Non-pigmented ciliary epithelial cell (primary cell): Measurements from ENCODE around the gene SAPCD1.
A peak's percentile ranks its signal among the peaks of the same experiment; 100 is the strongest.
"Not testable (repeated sequence)": the region's sequence is repeated elsewhere in the genome, so short reads cannot be mapped to it uniquely, and the experiment has no call there.

Experiments used
- DNase-seq: peaks from one replicate; pipeline ENCODE4 v3.0.0-alpha.2; 2010; ENCODE audit warnings: low read depth

The SAPCD1 gene

GRCh38 chr6:31801031-31801927, 38.8 kb downstream of the SAPCD1 start:
- DNase-seq, result not testable (repeated sequence)

DNA sequence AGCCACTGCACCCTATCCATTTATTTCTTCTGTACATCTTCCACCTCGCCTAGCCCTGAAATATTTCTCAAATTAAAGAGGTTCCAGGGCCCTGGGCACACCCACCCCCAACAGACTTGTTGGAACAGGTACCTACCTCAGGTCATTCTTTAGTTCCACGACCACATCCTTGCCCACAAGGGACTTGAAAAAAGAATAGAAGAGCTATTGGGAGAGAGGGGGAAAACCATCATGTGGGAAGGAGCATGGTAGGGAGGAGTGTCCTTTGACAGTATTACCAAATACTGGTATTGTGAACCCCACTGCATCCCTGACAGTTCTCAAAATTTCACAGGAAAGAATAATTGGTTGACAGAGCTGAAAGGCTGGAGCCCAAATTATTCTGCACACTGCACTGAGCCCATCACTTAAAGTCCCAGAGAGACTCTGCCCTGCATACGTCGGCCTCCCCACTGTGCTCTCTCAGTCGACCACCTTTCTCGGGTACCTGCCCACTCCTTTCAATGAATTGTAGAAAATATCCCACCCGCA, 43.5 kb downstream of the SAPCD1 start:
- no peak for DNase-seq

DNA sequence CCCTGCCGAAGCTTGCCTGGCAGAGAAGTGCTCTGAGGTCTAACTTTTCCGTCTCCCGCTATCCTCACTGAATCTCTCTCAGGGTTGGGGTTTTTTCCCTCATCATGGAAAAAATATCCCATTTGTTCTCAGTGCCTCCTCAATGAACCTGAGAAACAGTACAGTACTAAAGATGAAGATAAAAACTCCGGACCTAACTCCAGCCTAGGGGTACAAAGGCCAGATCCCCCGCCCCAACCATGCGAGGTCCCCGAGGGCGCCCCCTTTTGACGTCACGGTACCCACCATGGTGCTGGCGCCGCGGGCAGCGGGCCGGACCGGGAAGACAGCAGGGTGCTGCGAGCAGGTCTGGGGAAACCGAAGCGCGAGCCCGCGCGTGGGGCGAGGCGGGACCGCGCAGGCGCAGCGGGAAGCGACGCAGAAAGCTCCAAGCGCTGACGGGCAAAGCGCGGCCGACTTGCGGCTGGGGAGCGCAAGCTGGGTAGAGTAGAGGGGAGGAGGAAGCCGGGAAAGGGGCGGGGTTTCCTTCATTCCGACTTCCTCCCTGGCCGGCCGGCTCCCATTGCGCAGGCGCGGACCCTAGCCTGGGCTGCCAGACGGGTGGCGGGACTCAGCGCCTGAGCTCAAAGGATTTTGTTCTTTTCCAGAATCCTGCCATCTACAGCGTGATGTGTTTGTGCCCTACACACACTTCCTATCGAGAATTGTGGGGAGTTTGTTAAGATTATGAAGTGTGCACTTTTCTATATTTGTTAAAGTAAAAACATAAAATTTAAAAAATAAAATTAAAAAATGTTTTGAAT, 44.2 kb downstream of the SAPCD1 start, which contains the start of gene LSM2:
TSS of gene LSM2 (minus strand) at position 497 of the 803 bp plus-strand sequence. CDS start at position 288, 209 bp downstream.
- peak; percentile 78 for DNase-seq

GRCh38 chr6:31808599-31808998, 46.1 kb downstream of the SAPCD1 start:
- not testable (repeated sequence) for DNase-seq

DNA sequence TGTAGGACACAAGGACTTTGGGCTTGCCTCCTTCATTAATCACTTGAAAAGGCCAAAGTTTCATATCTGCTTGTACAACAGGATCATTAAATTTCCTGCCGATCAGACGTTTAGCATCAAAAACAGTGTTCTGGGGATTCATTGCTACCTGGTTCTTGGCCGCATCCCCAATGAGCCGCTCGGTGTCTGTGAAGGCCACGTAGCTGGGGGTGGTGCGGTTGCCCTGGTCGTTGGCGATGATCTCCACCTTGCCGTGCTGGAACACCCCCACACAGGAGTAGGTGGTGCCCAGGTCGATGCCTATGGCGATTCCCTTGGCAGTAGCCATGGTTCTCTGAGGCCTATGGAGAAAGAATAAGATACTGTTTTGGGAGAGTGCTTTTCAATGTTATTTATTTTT, 49.2 kb downstream of the SAPCD1 start:
- DNase-seq, result no peak

DNA sequence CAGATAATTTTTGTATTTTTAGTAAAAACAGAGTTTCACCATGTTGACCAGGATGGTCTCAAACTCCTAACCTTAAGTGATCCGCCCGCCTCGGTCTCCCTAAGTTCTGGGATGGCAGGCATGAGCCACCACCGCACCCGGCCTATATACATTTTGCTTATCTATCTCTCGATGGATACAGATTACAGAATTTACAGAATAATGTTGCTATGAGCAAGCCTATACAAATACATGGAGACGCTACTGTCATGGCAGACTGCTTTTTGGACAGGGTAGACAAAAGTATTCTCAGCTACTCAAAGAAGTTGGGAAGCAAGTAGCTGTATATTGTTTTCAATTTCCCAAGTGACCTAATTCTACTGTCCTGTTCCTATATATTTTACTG, 51.0 kb downstream of the SAPCD1 start:
- DNase-seq, result no peak
